Tongue (tissue), 2 donors: ENCODE data around the gene FMO1. TPM values are rescaled to one million over a fixed set of nuclear protein-coding genes. Genes with fewer than 3 reads are reported as not detected.
"Not testable (repeated sequence)": the region's sequence is repeated elsewhere in the genome, so short reads cannot be mapped to it uniquely, and the experiment has no call there.

Experiments used
- DNase-seq: peaks from one replicate; pipeline ENCODE4 v3.0.0-alpha.2; 2015
- total RNA-seq: library from RNA; depleted of rRNA; stranded (reverse); fragments of >200 nt; gene quantifications from one replicate; pipeline ENCODE4 v1.2.3, GENCODE V29; 2014

FMO1 gene
- total RNA-seq: 13.1 TPM

GRCh38 chr1:171248302-171248701 is at the start of gene FMO1:
FMO1 (plus strand) TSS chr1:171248494; CDS start chr1:171258088, 9,594 bp downstream.
- DNase-seq: no peak

- no peak for DNase-seq
Measured at GRCh38 chr1:171204296-171204695, 44.0 kb upstream of the FMO1 start.

- DNase-seq: no peak
Measured at GRCh38 chr1:171206204-171206977, 41.9 kb upstream of the FMO1 start.

- no peak for DNase-seq
Measured at GRCh38 chr1:171206978-171207355, 41.3 kb upstream of the FMO1 start.

GRCh38 chr1:171207377-171207776 is 40.9 kb upstream of the FMO1 start:
- DNase-seq: no peak

- peak; percentile 54 for DNase-seq
Measured at GRCh38 chr1:171210355-171210754, 37.9 kb upstream of the FMO1 start.

GRCh38 chr1:171212607-171213351 is 35.5 kb upstream of the FMO1 start:
- DNase-seq: no peak

GRCh38 chr1:171213559-171214454 is 34.5 kb upstream of the FMO1 start:
- DNase-seq: no peak

GRCh38 chr1:171217658-171218443 is 30.4 kb upstream of the FMO1 start:
- DNase-seq: no peak

GRCh38 chr1:171218661-171219060 is 29.6 kb upstream of the FMO1 start:
- no peak for DNase-seq

- DNase-seq: no peak
Measured at GRCh38 chr1:171219346-171220080, 28.8 kb upstream of the FMO1 start.

- DNase-seq: no peak
Measured at GRCh38 chr1:171220081-171220420, 28.2 kb upstream of the FMO1 start.

GRCh38 chr1:171220581-171221054 is 27.7 kb upstream of the FMO1 start:
- DNase-seq: peak; percentile 91

GRCh38 chr1:171221665-171222591 is 26.4 kb upstream of the FMO1 start:
- DNase-seq: no peak

GRCh38 chr1:171222936-171223335 is 25.4 kb upstream of the FMO1 start:
- peak; percentile 40 for DNase-seq

- not testable (repeated sequence) for DNase-seq
Measured at GRCh38 chr1:171224257-171224656, 24.0 kb upstream of the FMO1 start.

- peak; percentile 87 for DNase-seq
Measured at GRCh38 chr1:171226747-171227370, 21.4 kb upstream of the FMO1 start.

- DNase-seq: no peak
Measured at GRCh38 chr1:171231326-171231725, 17.0 kb upstream of the FMO1 start.

GRCh38 chr1:171233183-171233582 is 15.1 kb upstream of the FMO1 start:
- DNase-seq: no peak
